Liver (tissue), 9 donors: Measurements from ENCODE around the gene ABCC3. TPM values are rescaled to one million over a fixed set of nuclear protein-coding genes. Genes with fewer than 3 reads are reported as not detected.

Experiments used
- DNase-seq: peaks from one replicate; pipeline ENCODE4 v3.0.0-alpha.2; 2017; ENCODE audit warnings: low spot score
- H3K27ac ChIP-seq, 2 donors: one replicate each; pipeline ENCODE4 v1.7.0; 2013; ENCODE audit warnings: inconsistent platforms in 2 of 2, low read length in 2 of 2, control low read depth in 1 of 2, low read depth in 1 of 2, mild to moderate bottlenecking in 1 of 2
- H3K27me3 ChIP-seq, 4 donors: one replicate each; pipeline versions ENCODE4 v1.6.1 to v1.7.0; 2013; ENCODE audit warnings: low read length in 3 of 4, inconsistent platforms in 1 of 4, mild to moderate bottlenecking in 1 of 4, moderate library complexity in 1 of 4; ENCODE audit not compliant: control insufficient read depth in 4 of 4, insufficient read depth in 4 of 4
- H3K36me3 ChIP-seq, 4 donors: one replicate each; pipeline versions ENCODE4 v1.6.1 to v1.7.0; 2013; ENCODE audit warnings: low read length in 3 of 4, mild to moderate bottlenecking in 3 of 4, low read depth in 1 of 4, moderate library complexity in 1 of 4; ENCODE audit not compliant: control insufficient read depth in 4 of 4, insufficient read depth in 3 of 4
- H3K4me1 ChIP-seq, 4 donors: one replicate each; pipeline versions ENCODE4 v1.6.1 to v1.7.0; 2013; ENCODE audit warnings: low read length in 3 of 4, mild to moderate bottlenecking in 3 of 4, moderate library complexity in 1 of 4; ENCODE audit not compliant: control insufficient read depth in 4 of 4, insufficient read depth in 4 of 4
- H3K4me3 ChIP-seq, 3 donors: one replicate each; pipeline versions ENCODE4 v1.6.1 to v1.7.0; 2013; ENCODE audit warnings: low read length in 3 of 3, control low read depth in 1 of 3, low read depth in 1 of 3, mild to moderate bottlenecking in 1 of 3
- H3K9ac ChIP-seq, 2 donors: one replicate each; pipeline ENCODE4 v1.7.0; 2013; ENCODE audit warnings: low read length in 2 of 2, mild to moderate bottlenecking in 2 of 2, moderate library complexity in 2 of 2, control low read depth in 1 of 2, low read depth in 1 of 2
- H3K9me3 ChIP-seq, 4 donors: one replicate each; pipeline versions ENCODE4 v1.6.1 to v1.7.0; 2013; ENCODE audit warnings: low read length in 3 of 4; ENCODE audit not compliant: control insufficient read depth in 4 of 4
- FOXA1 ChIP-seq: IDR thresholded peaks from 2 replicates; pipeline ENCODE4 v1.6.1; 2016; ENCODE audit warnings: antibody characterized with exemption
- FOXA2 ChIP-seq: IDR thresholded peaks from 2 replicates; pipeline ENCODE4 v1.6.1; 2016; ENCODE audit warnings: antibody characterized with exemption
- GABPA ChIP-seq, 2 donors: IDR thresholded peaks in 1 of 2; conservative IDR thresholded peaks in 1 of 2; 2 replicates each; pipeline ENCODE4 v1.6.1; 2016; ENCODE audit warnings: antibody characterized with exemption in 2 of 2, mild to moderate bottlenecking in 1 of 2, moderate library complexity in 1 of 2
- HNF4A ChIP-seq, 2 donors: conservative IDR thresholded peaks; 2 replicates each; pipeline ENCODE4 v1.6.1; 2016; ENCODE audit warnings: antibody characterized with exemption in 2 of 2, mild to moderate bottlenecking in 2 of 2
- JUND ChIP-seq, 2 donors: IDR thresholded peaks; 2 replicates each; pipeline ENCODE4 v1.6.1; 2016; ENCODE audit warnings: antibody characterized with exemption in 2 of 2
- RAD21 ChIP-seq, 2 donors: IDR thresholded peaks; 2 replicates each; pipeline ENCODE4 v1.6.1; 2016; ENCODE audit warnings: antibody characterized with exemption in 2 of 2, mild to moderate bottlenecking in 2 of 2
- SP1 ChIP-seq: IDR thresholded peaks from 2 replicates; pipeline ENCODE4 v1.6.1; 2018; ENCODE audit warnings: antibody characterized with exemption, mild to moderate bottlenecking
- TAF1 ChIP-seq: conservative IDR thresholded peaks from 2 replicates; pipeline ENCODE4 v1.6.1; 2016; ENCODE audit warnings: antibody characterized with exemption, mild to moderate bottlenecking
- YY1 ChIP-seq: IDR thresholded peaks from 2 replicates; pipeline ENCODE4 v1.6.1; 2016; ENCODE audit warnings: antibody characterized with exemption, mild to moderate bottlenecking
- WGBS: extraction: QIAGEN DNeasy Blood & Tissue Kit; methylation state at CpG from one replicate; pipeline ENCODE4 v1.1.7; 2013; 5-methylcytosine and 5-hydroxymethylcytosine counted together
- polyA plus RNA-seq, 2 donors: library from polyadenylated mRNA; stranded (reverse) in 1 of 2; unstranded in 1 of 2; fragments of 200-250 nt in 1 of 2; fragments of >200 nt in 1 of 2; fragmentation: Nextera tagmentation in 1 of 2; extraction: Ambion mirVana in 1 of 2; gene quantifications; one replicate each; pipeline versions ENCODE4 v1.2.1 to v1.2.3, GENCODE V29; 2013 to 2015
- total RNA-seq, 2 donors: library from RNA; depleted of rRNA; stranded (reverse); fragments of >200 nt; gene quantifications; one replicate each; pipeline ENCODE4 v1.2.3, GENCODE V29; 2014
- TF ChIP-seq, protein P1 (sequence below): fragments of 150-350 bp; IDR thresholded peaks from 2 replicates; pipeline ENCODE4 v1.5.1; 2017; ENCODE audit warnings: improper control_type of control experiment, low read depth, low read length; ENCODE audit not compliant: missing input control
- TF ChIP-seq, protein P2 (sequence below): IDR thresholded peaks from 2 replicates; pipeline ENCODE4 v1.6.1; 2016; ENCODE audit warnings: antibody characterized with exemption
- TF ChIP-seq, protein P3 (sequence below): IDR thresholded peaks from 2 replicates; pipeline ENCODE4 v1.6.1; 2016; ENCODE audit warnings: antibody characterized with exemption
- TF ChIP-seq, protein P4 (sequence below): IDR thresholded peaks from 2 replicates; pipeline ENCODE4 v1.6.1; 2016; ENCODE audit warnings: antibody characterized with exemption
- TF ChIP-seq, protein P5 (sequence below): IDR thresholded peaks from 2 replicates; pipeline ENCODE4 v1.6.1; 2016; ENCODE audit warnings: antibody characterized with exemption, mild to moderate bottlenecking
- donor health status: healthy.
- donor health status: healthy.
- donor health status: healthy.
- donor health status: healthy.
- donor health status: healthy.

ABCC3 gene
- total and polyA plus RNA-seq, 4 donors, result 10.5 to 197 (median 80.5) TPM

DNA sequence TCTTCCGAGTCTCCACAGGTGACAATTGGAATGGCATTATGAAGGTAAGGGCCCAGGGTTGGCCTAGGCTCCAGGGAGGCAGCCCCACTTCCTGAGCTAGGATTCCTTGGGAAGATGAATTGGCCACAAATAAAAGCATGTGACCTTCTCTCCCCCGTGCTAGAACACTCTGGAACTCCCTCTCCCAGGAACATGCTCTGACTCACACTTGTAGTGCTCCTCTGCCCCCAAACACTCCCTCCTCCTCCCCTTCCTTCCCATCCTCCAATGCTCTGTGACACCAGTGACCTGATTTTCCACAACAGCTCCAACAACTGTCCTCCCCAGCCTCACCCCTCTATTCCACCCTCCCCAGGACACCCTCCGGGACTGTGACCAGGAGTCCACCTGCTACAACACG is 16.4 kb upstream of the ABCC3 start:
- no peak for DNase-seq
- Histone ChIP-seq H3K9me3 (no peaks in the 10 kb centered on the region), H3K27me3 (no peaks in the 10 kb centered on the region), H3K4me3 (no peak overlapping the region), H3K27ac (no peak overlapping the region), H3K36me3 (no peaks in the 10 kb centered on the region), H3K4me1 (no peaks in the 10 kb centered on the region), H3K9ac (no peak overlapping the region)
- TF ChIP-seq RAD21 (IDR thresholded peaks at IDR 0.05) (no peak), SP1 (no peak), FOXA2 (no peak), GABPA (IDR thresholded peaks at IDR 0.05 in 1 of 2, conservative IDR thresholded peaks at IDR 0.05 in 1 of 2) (no peak), JUND (IDR thresholded peaks at IDR 0.05) (no peak), YY1 (no peak), HNF4A (conservative IDR thresholded peaks at IDR 0.05) (no peak)
- TF ChIP-seq, protein P1, sequence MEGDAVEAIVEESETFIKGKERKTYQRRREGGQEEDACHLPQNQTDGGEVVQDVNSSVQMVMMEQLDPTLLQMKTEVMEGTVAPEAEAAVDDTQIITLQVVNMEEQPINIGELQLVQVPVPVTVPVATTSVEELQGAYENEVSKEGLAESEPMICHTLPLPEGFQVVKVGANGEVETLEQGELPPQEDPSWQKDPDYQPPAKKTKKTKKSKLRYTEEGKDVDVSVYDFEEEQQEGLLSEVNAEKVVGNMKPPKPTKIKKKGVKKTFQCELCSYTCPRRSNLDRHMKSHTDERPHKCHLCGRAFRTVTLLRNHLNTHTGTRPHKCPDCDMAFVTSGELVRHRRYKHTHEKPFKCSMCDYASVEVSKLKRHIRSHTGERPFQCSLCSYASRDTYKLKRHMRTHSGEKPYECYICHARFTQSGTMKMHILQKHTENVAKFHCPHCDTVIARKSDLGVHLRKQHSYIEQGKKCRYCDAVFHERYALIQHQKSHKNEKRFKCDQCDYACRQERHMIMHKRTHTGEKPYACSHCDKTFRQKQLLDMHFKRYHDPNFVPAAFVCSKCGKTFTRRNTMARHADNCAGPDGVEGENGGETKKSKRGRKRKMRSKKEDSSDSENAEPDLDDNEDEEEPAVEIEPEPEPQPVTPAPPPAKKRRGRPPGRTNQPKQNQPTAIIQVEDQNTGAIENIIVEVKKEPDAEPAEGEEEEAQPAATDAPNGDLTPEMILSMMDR, result no peak
- TF ChIP-seq, protein P2, sequence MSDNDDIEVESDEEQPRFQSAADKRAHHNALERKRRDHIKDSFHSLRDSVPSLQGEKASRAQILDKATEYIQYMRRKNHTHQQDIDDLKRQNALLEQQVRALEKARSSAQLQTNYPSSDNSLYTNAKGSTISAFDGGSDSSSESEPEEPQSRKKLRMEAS, result no peak
- TF ChIP-seq, protein P3, sequence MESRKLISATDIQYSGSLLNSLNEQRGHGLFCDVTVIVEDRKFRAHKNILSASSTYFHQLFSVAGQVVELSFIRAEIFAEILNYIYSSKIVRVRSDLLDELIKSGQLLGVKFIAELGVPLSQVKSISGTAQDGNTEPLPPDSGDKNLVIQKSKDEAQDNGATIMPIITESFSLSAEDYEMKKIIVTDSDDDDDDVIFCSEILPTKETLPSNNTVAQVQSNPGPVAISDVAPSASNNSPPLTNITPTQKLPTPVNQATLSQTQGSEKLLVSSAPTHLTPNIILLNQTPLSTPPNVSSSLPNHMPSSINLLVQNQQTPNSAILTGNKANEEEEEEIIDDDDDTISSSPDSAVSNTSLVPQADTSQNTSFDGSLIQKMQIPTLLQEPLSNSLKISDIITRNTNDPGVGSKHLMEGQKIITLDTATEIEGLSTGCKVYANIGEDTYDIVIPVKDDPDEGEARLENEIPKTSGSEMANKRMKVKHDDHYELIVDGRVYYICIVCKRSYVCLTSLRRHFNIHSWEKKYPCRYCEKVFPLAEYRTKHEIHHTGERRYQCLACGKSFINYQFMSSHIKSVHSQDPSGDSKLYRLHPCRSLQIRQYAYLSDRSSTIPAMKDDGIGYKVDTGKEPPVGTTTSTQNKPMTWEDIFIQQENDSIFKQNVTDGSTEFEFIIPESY, result no peak
- TF ChIP-seq, protein P4, sequence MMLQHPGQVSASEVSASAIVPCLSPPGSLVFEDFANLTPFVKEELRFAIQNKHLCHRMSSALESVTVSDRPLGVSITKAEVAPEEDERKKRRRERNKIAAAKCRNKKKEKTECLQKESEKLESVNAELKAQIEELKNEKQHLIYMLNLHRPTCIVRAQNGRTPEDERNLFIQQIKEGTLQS, result no peak
- WGBS, result 84% methylated on average over 4 of the region's 4 CpGs

DNA sequence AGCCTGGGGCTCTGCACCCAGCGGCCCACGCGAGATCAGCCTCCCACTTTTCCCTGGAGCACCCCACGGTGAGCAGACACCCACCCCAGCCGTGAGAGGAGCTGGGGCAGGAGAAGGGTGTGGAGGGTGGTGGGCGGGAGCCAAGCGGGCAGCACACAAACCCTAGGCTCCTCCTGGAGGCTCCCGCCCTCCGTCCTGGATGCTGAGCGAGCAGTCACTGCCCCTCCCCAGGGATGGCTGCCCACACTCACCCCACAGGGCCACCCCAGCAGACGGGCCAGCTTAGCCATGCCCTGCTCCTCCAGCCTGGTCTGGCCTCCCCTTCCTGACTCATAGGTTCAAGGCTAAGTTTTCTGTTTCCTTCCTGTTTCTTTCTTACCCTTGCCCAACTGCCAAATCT is 15.7 kb upstream of the ABCC3 start:
- no peaks in the 10 kb centered on the region for H3K27me3 ChIP-seq
- no peaks in the 10 kb centered on the region for H3K36me3 ChIP-seq
- no peaks in the 10 kb centered on the region for H3K9me3 ChIP-seq
- WGBS, result 86% methylated on average over 11 of the region's 11 CpGs
- H3K4me1 ChIP-seq, result no peaks in the 10 kb centered on the region
- H3K9ac ChIP-seq, result no peak overlapping the region
- H3K27ac ChIP-seq, result no peak overlapping the region
- no peak for DNase-seq
- TF ChIP-seq SP1 (no peak), RAD21 (IDR thresholded peaks at IDR 0.05) (no peak), HNF4A (conservative IDR thresholded peaks at IDR 0.05) (no peak), TAF1 (no peak), GABPA (IDR thresholded peaks at IDR 0.05 in 1 of 2, conservative IDR thresholded peaks at IDR 0.05 in 1 of 2) (no peak), FOXA1 (no peak)
- TF ChIP-seq, protein P2, result no peak
- TF ChIP-seq, protein P3, result no peak
- TF ChIP-seq, protein P5, sequence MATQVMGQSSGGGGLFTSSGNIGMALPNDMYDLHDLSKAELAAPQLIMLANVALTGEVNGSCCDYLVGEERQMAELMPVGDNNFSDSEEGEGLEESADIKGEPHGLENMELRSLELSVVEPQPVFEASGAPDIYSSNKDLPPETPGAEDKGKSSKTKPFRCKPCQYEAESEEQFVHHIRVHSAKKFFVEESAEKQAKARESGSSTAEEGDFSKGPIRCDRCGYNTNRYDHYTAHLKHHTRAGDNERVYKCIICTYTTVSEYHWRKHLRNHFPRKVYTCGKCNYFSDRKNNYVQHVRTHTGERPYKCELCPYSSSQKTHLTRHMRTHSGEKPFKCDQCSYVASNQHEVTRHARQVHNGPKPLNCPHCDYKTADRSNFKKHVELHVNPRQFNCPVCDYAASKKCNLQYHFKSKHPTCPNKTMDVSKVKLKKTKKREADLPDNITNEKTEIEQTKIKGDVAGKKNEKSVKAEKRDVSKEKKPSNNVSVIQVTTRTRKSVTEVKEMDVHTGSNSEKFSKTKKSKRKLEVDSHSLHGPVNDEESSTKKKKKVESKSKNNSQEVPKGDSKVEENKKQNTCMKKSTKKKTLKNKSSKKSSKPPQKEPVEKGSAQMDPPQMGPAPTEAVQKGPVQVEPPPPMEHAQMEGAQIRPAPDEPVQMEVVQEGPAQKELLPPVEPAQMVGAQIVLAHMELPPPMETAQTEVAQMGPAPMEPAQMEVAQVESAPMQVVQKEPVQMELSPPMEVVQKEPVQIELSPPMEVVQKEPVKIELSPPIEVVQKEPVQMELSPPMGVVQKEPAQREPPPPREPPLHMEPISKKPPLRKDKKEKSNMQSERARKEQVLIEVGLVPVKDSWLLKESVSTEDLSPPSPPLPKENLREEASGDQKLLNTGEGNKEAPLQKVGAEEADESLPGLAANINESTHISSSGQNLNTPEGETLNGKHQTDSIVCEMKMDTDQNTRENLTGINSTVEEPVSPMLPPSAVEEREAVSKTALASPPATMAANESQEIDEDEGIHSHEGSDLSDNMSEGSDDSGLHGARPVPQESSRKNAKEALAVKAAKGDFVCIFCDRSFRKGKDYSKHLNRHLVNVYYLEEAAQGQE, result no peak
- no peak overlapping the region for H3K4me3 ChIP-seq
